GM10248 (cell line): ENCODE measurements around the gene MUC2.

Experiments used
- CTCF ChIA-PET: fragments of 300-600 bp; sonication (Branson Sonifier 250); formaldehyde crosslinking; extraction: SDS; loops from one replicate; lab custom pipeline; 2021; ENCODE audit warnings: antibody characterized with exemption; lab: Yijun Ruan, JAX
- POLR2A ChIA-PET: fragments of 350-650 bp; sonication (Branson Sonifier 250); formaldehyde crosslinking; extraction: SDS; loops from one replicate; lab custom pipeline; 2020; ENCODE audit warnings: antibody characterized with exemption; lab: Yijun Ruan, JAX
- DNase-seq: peaks from one replicate; pipeline ENCODE4 v3.0.0; 2012; ENCODE audit errors: extremely low spot score
- TF ChIP-seq, protein P1 (sequence below): IDR thresholded peaks from 2 replicates; pipeline ENCODE4 v1.5.1; 2012; ENCODE audit warnings: mild to moderate bottlenecking, low read depth; ENCODE audit errors: extremely low read depth, missing control alignments, control extremely low read depth

The MUC2 gene

DNA sequence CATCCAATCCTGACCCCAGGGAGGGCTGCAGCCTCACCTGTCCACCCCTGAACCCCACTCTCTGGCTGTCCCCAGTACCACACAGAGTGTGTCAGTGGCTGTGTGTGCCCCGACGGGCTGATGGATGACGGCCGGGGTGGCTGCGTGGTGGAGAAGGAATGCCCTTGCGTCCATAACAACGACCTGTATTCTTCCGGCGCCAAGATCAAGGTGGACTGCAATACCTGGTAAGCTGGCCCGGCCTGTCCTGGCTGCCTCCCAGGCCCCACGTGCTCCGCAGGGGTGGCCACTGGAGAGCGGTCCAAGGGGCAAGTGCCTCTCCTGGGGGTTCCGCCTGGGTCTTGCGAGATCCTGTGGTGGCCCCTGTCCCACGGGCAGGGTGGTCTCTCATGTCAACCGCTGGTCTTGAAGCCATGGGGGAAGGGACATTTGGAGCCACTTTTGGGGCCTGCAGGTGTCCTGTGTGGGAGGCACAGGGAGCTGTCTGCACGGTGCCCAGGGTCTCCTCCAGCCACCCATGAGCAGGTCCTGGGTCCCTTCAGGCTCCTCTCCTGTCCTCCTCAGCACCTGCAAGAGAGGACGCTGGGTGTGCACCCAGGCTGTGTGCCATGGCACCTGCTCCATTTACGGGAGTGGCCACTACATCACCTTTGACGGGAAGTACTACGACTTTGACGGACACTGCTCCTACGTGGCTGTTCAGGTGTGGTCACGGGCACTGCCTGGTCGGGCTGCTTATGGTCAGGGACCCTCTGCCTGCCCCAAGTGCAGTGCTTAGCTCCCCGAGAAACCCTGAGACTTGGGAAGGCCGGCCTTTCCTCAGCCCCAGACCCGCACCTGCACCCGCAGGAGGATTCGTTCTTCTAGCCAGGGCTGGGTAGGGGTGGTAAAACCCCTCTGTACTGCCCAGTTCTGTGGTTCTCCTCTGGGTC lies 11.8 kb downstream of the MUC2 start:
- TF ChIP-seq, protein P1, sequence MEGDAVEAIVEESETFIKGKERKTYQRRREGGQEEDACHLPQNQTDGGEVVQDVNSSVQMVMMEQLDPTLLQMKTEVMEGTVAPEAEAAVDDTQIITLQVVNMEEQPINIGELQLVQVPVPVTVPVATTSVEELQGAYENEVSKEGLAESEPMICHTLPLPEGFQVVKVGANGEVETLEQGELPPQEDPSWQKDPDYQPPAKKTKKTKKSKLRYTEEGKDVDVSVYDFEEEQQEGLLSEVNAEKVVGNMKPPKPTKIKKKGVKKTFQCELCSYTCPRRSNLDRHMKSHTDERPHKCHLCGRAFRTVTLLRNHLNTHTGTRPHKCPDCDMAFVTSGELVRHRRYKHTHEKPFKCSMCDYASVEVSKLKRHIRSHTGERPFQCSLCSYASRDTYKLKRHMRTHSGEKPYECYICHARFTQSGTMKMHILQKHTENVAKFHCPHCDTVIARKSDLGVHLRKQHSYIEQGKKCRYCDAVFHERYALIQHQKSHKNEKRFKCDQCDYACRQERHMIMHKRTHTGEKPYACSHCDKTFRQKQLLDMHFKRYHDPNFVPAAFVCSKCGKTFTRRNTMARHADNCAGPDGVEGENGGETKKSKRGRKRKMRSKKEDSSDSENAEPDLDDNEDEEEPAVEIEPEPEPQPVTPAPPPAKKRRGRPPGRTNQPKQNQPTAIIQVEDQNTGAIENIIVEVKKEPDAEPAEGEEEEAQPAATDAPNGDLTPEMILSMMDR, result no peak
- ChIA-PET POLR2A (no interaction called here), CTCF (no interaction called here)
- DNase-seq, result no peak

DNA sequence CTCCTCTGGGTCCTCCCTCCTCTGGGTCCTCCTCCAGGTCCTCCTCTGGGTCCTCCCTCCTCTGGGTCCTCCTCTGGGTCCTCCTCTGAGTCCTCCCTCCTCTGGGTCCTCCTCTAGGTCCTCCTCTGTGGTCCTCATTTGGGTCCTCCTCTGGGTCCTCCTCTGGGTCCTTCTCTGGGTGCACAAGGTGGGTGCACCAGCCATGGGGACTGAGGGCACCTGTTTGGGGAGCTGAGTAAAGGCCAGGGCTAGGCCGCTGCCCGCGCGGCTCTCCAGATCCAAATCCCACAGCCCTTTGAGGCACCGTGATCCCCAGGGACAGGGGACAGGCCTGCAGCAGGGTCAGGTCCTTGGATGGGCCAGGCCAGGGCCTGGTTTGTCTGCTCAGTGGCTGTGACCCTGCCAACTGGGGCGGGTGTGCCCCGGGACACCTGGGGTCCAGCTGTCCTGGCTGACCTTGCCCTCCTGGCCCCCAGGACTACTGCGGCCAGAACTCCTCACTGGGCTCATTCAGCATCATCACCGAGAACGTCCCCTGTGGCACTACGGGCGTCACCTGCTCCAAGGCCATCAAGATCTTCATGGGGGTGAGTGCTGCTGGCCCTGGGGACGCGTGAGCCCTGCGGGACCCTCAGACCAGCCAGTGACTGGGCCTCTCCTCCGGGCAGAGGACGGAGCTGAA lies 12.7 kb downstream of the MUC2 start:
- CTCF ChIA-PET, result no interaction called here
- DNase-seq, result no peak
- POLR2A ChIA-PET, result no interaction called here
- TF ChIP-seq, protein P1, result no peak

DNA sequence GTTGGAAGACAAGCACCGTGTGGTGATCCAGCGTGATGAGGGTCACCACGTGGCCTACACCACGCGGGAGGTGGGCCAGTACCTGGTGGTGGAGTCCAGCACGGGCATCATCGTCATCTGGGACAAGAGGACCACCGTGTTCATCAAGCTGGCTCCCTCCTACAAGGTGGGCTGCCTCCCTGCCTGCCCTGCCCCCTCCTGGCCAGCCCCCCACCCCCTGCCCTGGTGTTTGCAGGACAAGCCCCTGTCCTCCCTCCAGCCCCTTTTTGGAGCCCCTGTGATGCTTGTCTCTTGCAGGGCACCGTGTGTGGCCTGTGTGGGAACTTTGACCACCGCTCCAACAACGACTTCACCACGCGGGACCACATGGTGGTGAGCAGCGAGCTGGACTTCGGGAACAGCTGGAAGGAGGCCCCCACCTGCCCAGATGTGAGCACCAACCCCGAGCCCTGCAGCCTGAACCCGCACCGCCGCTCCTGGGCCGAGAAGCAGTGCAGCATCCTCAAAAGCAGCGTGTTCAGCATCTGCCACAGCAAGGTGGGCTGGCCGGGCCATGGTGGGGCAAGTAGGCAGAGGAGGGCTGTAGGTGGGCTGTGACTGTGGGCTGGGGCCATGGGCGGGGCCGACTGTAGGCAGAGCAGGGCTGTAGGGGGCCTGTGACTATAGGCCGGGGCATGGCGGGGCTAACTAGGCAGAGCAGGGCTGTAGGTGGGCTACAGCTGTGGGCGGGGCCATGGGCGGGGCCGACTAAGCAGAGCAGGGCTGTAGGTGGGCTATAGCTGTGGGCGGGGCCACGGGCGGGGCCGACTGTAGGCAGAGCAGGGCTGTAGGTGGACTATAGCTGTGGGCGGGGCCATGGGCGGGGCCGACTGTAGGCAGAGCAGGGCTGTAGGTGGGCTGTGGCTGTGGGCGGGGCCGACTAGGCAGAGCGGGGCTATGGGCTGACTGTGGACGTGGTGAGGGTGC lies 13.6 kb downstream of the MUC2 start:
- CTCF ChIA-PET, result no interaction called here
- TF ChIP-seq, protein P1, result no peak
- no peak for DNase-seq
- POLR2A ChIA-PET, result no interaction called here

DNA sequence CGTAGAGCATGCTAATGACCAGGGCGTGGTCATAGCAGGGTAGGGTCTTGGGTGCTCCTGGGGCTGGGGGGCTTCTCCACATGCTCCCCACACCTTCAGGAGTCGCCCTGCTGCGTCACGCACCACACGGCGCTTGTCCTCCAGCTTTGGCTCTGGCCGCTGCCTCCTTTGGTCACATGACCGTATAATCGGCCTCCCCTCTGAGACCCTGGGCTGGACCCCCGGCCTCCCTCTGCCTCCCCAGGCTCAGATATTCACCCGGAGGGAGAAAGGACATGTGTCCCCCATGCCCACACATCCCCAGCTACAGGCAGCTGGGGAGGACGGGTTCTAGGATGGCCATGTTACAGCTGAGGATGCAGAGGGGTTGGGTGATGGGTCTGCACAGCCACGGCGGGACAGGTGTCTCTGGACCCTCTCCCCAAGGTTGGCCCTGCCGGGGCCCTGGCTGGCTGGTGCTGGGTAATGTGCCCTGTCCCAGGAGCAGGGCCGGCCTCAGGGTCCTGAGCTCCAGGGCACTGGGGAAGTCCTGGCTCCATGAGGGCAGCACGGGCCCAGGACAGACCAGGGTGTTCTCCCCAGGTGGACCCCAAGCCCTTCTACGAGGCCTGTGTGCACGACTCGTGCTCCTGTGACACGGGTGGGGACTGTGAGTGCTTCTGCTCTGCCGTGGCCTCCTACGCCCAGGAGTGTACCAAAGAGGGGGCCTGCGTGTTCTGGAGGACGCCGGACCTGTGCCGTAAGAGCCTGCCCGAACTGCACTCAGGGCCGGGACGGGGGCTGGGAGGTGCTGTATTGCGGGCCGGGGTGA lies 14.5 kb downstream of the MUC2 start:
- TF ChIP-seq, protein P1, result no peak
- ChIA-PET CTCF (no interaction called here), POLR2A (no interaction called here)
- no peak for DNase-seq

DNA sequence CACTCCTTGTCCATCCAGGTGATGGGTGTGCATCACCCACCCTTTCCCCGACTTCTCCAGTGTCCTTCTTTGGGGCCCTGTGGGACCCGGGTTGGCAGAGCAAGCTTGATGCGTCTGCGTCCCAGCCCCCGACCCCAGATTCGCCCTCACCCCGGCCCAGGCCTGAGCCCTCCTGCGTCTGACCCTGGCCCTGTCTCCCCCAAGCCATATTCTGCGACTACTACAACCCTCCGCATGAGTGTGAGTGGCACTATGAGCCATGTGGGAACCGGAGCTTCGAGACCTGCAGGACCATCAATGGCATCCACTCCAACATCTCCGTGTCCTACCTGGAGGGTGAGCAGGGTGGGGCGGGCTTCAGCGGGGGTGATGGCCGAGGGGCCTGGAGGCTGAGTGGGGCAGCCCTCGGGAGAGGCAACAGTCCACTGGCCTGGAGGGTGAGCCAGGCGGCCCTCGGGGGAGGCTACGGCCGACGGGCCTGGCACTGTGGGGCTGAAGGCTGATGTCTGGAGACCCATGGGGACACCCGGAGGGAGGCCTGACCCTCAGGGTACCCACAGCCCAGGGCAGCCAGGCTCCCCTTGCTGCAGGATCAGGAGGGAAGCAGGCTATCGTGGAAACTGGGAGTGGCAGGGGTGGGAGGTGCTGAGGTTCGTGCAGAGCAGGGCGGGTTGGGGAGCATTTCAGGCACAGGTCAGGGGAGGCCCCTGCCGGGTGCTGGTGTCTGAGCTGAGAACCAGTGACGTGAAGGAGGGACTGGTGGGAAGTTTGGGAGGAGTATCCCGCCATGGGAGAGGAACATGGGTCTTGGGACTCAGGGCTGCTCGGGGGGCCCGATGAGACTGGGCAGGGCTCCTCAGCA lies 15.3 kb downstream of the MUC2 start:
- no peak for DNase-seq
- ChIA-PET POLR2A (no interaction called here), CTCF (no interaction called here)
- TF ChIP-seq, protein P1, result no peak
